ELF-1 (cell line): ENCODE measurements around the gene CYP24A1.

Source experiments
- DNase-seq: peaks from one replicate; pipeline ENCODE4 v3.0.0-alpha.2; 2016; ENCODE audit warnings: low read depth, low spot score

The CYP24A1 gene

GRCh38 chr20:54113566-54113965 lies 60.2 kb downstream of the CYP24A1 start:
- no peak for DNase-seq

DNA sequence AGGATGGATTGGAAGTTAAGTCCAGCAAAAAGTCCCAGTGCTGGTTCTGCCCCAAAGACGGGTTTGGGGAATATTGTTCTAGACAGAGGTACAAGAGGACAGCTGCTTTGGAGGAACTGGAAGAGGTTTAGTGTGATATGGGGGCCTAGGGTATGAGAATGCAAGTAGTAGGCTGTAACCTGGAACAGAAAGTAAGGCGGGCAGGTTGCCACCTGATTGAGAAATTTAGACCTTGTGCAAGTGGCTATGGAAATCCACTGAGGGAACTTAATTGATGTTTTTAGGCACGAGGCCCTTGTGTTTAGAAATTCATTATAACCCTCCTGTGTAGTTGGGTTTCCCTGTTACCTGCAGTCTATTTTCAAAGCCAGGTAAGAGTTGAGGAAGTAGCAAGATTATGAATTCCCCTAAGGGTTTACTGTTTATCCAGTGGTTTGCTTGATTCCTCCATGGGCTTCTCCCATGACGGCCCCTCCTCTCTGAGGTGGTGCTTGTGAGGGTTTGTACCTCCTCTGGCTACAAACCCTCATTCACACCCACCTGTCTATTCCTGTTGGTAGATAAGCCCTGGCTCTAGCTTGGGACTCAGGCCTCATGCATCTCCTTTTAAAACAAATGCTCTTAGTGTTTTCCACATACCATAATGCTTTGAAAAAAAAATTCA lies 61.4 kb downstream of the CYP24A1 start:
- no peak for DNase-seq

GRCh38 chr20:54111460-54111859 lies 62.3 kb downstream of the CYP24A1 start:
- DNase-seq = no peak

- no peak for DNase-seq
These were observed 63.3 kb downstream of the CYP24A1 start for GRCh38 chr20:54110457-54110856.

DNA sequence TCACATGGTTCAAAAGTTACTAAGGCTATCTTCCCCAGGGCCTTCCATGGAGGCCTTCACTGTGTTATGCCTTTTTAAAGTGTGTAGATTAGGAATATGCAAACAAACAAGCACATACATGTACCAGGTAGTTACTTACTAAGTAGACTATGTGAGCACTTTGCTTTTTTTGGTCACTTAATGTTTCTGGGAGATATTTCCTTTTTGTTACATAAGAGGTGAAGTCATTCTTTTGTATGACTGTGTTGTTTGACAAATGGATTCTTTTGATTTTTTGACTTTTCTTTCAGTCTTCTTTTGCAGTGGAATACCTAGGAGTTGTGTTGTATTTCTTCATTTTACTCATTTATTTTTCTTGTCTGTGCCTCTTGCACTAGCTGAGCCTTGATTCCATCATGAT lies 63.7 kb downstream of the CYP24A1 start:
- no peak for DNase-seq

- DNase-seq = no peak
These were observed 65.0 kb downstream of the CYP24A1 start for GRCh38 chr20:54108817-54109216.

DNA sequence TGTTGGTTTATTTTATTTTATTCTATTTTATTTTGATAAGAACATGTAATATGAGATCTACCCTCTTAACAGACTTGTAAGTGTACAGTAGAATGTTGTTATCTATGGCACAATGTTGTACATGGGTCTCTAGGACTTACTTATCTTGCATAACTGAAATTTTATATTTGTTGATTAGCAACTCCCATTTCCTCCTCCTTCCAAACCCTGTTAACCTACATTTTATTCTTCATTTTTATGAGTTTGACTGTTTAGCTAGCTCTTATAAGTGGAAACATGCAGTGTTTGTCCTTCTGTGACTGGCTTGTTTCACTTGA lies 65.5 kb downstream of the CYP24A1 start:
- no peak for DNase-seq

DNA sequence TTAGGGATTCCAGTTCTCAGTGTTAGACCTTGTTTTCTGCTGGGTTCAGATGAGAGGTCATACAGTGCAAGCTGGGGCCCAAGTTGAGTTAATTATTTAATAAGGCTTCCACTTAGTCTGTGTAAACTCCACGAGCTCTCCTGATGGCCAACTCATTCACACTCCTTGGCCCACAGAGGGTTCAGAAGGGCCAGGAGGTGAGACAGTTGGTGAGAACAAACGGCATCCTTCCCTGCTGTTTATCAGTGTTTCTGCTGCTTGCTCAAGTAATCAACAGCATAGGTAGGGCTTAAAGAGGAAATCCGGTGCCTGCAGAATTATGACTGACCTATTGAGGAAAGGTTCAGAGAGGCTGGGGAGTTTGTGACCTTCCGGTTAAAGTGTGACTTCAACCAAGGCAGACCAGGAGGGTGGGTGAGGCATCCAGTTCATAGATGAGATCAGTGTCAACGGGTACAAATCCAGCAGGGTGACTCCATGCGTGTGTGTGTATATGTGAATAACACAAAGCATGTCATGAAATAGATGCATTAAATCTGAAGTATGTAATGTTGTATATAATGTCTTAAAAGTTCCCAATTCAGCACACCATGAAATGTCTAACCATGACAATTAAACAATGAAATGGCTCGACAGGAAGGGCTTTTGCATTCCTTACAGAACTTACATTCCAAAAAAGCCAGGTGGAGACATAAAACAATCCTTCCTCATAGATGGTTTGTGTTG lies 66.0 kb downstream of the CYP24A1 start:
- DNase-seq = no peak

- no peak for DNase-seq
These were observed 66.6 kb downstream of the CYP24A1 start for GRCh38 chr20:54107181-54107580.

GRCh38 chr20:54106162-54106561 lies 67.6 kb downstream of the CYP24A1 start:
- no peak for DNase-seq

DNA sequence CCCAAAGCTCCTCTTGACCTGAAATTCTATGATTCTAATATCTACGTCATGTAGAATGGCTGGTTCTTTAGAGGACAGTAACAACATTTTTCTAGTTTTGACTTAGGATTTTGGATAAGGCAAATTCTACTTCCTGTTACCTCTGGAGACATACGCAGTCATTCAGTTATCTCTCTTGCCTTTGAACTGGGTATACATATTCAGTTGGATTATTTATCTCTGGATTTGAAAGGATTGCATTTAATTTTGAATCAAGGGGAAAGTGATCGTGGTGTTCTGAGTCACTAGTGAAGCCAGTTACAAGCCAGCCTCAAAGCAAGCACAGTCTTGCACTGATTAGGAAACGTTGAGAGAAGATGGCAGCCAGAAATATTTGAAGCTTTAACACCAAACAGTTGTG lies 68.1 kb downstream of the CYP24A1 start:
- no peak for DNase-seq

- DNase-seq = no peak
These were observed 69.0 kb downstream of the CYP24A1 start for GRCh38 chr20:54104781-54105180.

DNA sequence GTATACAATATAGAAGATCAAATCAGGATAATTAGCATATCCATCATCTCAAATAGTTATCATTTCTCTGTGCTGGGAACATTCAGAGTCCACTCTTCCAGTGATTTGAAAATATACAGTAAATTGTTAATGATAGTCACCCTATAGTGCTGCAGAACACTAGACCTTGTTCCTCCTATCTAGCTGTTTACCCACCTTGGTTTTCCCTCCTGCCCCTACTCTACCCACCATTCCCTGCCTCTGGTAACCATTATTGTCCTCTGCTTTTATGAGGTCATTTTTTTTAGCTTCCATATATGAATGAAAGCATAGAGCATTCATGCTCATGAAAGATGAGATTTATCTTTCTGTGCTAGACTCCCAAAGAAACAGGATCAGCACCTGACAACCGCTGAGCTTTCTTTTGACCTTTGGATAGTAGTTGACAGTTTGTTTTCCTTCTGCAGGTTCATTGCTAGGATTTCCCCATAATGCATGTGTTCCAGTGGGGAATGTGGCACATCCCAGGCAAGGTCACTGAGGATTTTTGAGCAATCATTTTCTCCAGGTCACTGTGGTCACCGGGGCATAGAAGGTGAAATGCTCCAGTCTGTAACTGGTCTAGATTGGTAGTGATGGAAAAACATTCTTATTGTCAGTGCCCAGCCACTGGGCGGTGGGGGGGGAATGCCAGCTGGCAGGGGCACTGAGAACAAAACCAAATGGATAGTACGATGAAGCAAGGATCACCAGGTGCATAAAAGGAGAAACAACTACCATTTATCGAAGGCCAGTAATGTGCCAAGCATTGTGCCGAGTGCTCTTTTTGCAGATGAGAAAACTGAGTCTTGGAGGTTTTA lies 69.8 kb downstream of the CYP24A1 start:
- no peak for DNase-seq
